OCI-LY1 (cell line): Measurements from ENCODE around the gene TMEM114.

ENCODE experiments used
- EZH2 ChIP-seq: fragments of 200-600 bp; sonication (generic), shearing (Covaris generic); IDR thresholded peaks from 2 replicates; pipeline ENCODE4 v1.8.0; 2017; ENCODE audit warnings: borderline replicate concordance, mixed run types, mild to moderate bottlenecking, antibody characterized with exemption, low read length, moderate library complexity, mixed read lengths
- TF ChIP-seq, protein P1 (sequence below): fragments of 200-600 bp; sonication (generic), shearing (Covaris generic); IDR thresholded peaks from 2 replicates; pipeline ENCODE4 v1.5.1; 2017; ENCODE audit warnings: mild to moderate bottlenecking, antibody characterized with exemption, low read length, moderate library complexity, mixed read lengths

DNA sequence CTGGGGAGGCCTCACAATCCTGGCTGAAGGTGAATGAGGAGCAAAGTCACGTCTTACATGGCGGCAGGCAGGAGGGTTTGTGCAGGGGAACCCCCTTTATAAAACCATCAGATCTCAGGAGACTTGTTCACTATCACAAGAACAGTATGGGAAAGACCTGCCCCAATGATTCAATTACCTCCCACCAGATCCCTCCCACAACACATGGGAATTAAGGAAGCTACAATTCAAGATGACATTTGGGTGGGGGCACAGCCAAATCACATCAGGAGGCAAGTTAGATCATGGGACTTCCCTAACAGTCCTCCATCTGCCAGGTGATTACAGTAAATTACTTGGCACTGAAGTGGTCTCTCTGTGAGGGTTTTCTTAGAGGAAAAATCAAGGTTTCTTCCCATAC lies 5.3 kb downstream of the TMEM114 start:
- TF ChIP-seq, protein P1, sequence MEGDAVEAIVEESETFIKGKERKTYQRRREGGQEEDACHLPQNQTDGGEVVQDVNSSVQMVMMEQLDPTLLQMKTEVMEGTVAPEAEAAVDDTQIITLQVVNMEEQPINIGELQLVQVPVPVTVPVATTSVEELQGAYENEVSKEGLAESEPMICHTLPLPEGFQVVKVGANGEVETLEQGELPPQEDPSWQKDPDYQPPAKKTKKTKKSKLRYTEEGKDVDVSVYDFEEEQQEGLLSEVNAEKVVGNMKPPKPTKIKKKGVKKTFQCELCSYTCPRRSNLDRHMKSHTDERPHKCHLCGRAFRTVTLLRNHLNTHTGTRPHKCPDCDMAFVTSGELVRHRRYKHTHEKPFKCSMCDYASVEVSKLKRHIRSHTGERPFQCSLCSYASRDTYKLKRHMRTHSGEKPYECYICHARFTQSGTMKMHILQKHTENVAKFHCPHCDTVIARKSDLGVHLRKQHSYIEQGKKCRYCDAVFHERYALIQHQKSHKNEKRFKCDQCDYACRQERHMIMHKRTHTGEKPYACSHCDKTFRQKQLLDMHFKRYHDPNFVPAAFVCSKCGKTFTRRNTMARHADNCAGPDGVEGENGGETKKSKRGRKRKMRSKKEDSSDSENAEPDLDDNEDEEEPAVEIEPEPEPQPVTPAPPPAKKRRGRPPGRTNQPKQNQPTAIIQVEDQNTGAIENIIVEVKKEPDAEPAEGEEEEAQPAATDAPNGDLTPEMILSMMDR, result no peak
- TF ChIP-seq EZH2, result no peak
